Measurements from ENCODE around the gene GSTM4.

GRCh38 chr1:109659997-109660690 lies 4.2 kb downstream of the GSTM4 start:
- TF ChIP-seq CTCF (IDR thresholded peaks at IDR 0.05; ENCODE audit: borderline replicate concordance, extremely low read depth, low read length, poor library complexity, severe bottlenecking) (no peak), EZH2 (IDR thresholded peaks at IDR 0.05; ENCODE audit: borderline replicate concordance, low read depth, low read length, severe bottlenecking) (no peak)

All from DND-41 (cell line).